SK-N-SH (cell line): ENCODE measurements around the gene ENDOD1. TPM values are rescaled to one million over a fixed set of nuclear protein-coding genes. Genes with fewer than 3 reads are reported as not detected.

Source experiments
- CTCF ChIA-PET: fragments of 300-600, 350-600 bp; formaldehyde crosslinking; extraction: SDS; loops from one replicate; lab custom pipeline; 2021; lab: Yijun Ruan, JAX
- POLR2A ChIA-PET: fragments of 350-600 bp; sonication (Branson Sonifier 250); formaldehyde crosslinking; extraction: SDS; loops from one replicate; lab custom pipeline; 2020; ENCODE audit warnings: antibody characterized with exemption, inconsistent platforms; lab: Yijun Ruan, JAX
- DNase-seq: peaks from one replicate; pipeline ENCODE4 v3.0.0; 2012
- H2AFZ ChIP-seq: fragments of 200-600 bp; sonication (generic); 2 replicates; pipeline ENCODE4 v1.8.1; 2016; ENCODE audit warnings: antibody characterized with exemption, mild to moderate bottlenecking, low read depth
- H3F3A ChIP-seq: fragments of 200-600 bp; sonication (generic); replicated peaks from 2 replicates; pipeline ENCODE3; 2016; ENCODE audit warnings: antibody characterized with exemption, mild to moderate bottlenecking; ENCODE audit not compliant: insufficient read depth
- H3K27ac ChIP-seq, 2 experiments: fragments of 200-500 bp in 1 of 2; fragments of 200-600 bp in 1 of 2; sonication (Bioruptor generic) in 1 of 2; sonication (generic), shearing (Covaris generic) in 1 of 2; 2 replicates each; pipeline versions ENCODE4 v1.5.1 to v1.6.1; 2014 to 2016; ENCODE audit warnings: low read depth in 2 of 2, inconsistent platforms in 1 of 2, low read length in 1 of 2, mild to moderate bottlenecking in 1 of 2, mixed read lengths in 1 of 2
- H3K27me3 ChIP-seq: fragments of 200-600 bp; sonication (generic), shearing (Covaris generic); 2 replicates; pipeline ENCODE4 v1.6.1; 2016; ENCODE audit warnings: mixed run types; ENCODE audit not compliant: insufficient read depth
- H3K36me3 ChIP-seq, 2 experiments: fragments of 200-500 bp in 1 of 2; fragments of 200-600 bp in 1 of 2; sonication (Bioruptor generic) in 1 of 2; sonication (generic) in 1 of 2; replicated peaks in 1 of 2; 2 replicates each; pipeline versions ENCODE3 to v1.5.1; 2014 to 2016; ENCODE audit warnings: low read length in 1 of 2, mild to moderate bottlenecking in 1 of 2; ENCODE audit not compliant: insufficient read depth in 2 of 2, control insufficient read depth in 1 of 2
- H3K4me1 ChIP-seq, 2 experiments: fragments of 200-500 bp in 1 of 2; fragments of 200-600 bp in 1 of 2; sonication (Bioruptor generic) in 1 of 2; sonication (generic), shearing (Covaris generic) in 1 of 2; 2 replicates each; pipeline versions ENCODE4 v1.5.1 to v1.6.1; 2014 to 2016; ENCODE audit warnings: low read depth in 1 of 2, low read length in 1 of 2, mixed run types in 1 of 2; ENCODE audit not compliant: insufficient read depth in 2 of 2, control insufficient read depth in 1 of 2
- H3K4me2 ChIP-seq: fragments of 200-600 bp; sonication (generic), shearing (Covaris generic); 2 replicates; pipeline ENCODE4 v1.6.1; 2017; ENCODE audit warnings: mixed run types
- H3K4me3 ChIP-seq, 2 experiments: fragments of 200-500 bp in 1 of 2; fragments of 200-600 bp in 1 of 2; sonication (Bioruptor generic) in 1 of 2; sonication (generic), shearing (Covaris generic) in 1 of 2; 2 replicates each; pipeline versions ENCODE4 v1.5.1 to v1.8.1; 2014 to 2016; ENCODE audit warnings: low read depth in 2 of 2, inconsistent platforms in 1 of 2, low read length in 1 of 2, mild to moderate bottlenecking in 1 of 2, mixed read lengths in 1 of 2, moderate library complexity in 1 of 2
- H3K79me2 ChIP-seq: fragments of 200-600 bp; sonication (generic); 2 replicates; pipeline ENCODE4 v1.8.1; 2017; ENCODE audit warnings: mild to moderate bottlenecking; ENCODE audit not compliant: insufficient read depth
- H3K9ac ChIP-seq: fragments of 200-600 bp; sonication (generic); 2 replicates; pipeline ENCODE4 v1.6.1; 2017; ENCODE audit warnings: mixed run types
- H3K9me2 ChIP-seq: fragments of 200-600 bp; sonication (generic); 2 replicates; pipeline ENCODE4 v1.6.1; 2017; ENCODE audit warnings: mixed run types
- H3K9me3 ChIP-seq: fragments of 200-600 bp; sonication (generic); 2 replicates; pipeline ENCODE4 v1.6.1; 2017; ENCODE audit warnings: mixed run types, mild to moderate bottlenecking, moderate library complexity
- H4K20me1 ChIP-seq: fragments of 200-600 bp; sonication (generic); 2 replicates; pipeline ENCODE4 v1.6.1; 2017; ENCODE audit warnings: mild to moderate bottlenecking, mixed run types; ENCODE audit not compliant: insufficient read depth
- CHD2 ChIP-seq: fragments of 150-350 bp; IDR thresholded peaks from 2 replicates; pipeline ENCODE4 v1.6.1; 2018; ENCODE audit warnings: low read length; ENCODE audit not compliant: partially characterized antibody
- EZH2phosphoT487 ChIP-seq: fragments of 200-600 bp; sonication (generic); IDR thresholded peaks from 2 replicates; pipeline ENCODE4 v1.6.1; 2017; ENCODE audit warnings: low read depth, mixed run types, mild to moderate bottlenecking, antibody characterized with exemption, moderate library complexity, borderline replicate concordance
- FOSL2 ChIP-seq: IDR thresholded peaks from 2 replicates; pipeline ENCODE4 v1.4.0; 2012; ENCODE audit warnings: low read depth, mild to moderate bottlenecking, moderate library complexity, borderline replicate concordance
- FOXJ3 ChIP-seq: sonication (generic); formaldehyde crosslinking; IDR thresholded peaks from 2 replicates; pipeline ENCODE4 v1.5.1; 2020; ENCODE audit warnings: mild to moderate bottlenecking, missing genetic modification reagents
- FOXM1 ChIP-seq: IDR thresholded peaks from 2 replicates; pipeline ENCODE4 v1.4.0; 2012; ENCODE audit warnings: low read depth, mild to moderate bottlenecking
- GABPA ChIP-seq: IDR thresholded peaks from 2 replicates; pipeline ENCODE4 v1.4.0; 2012; ENCODE audit warnings: low read depth, mild to moderate bottlenecking
- GATA2 ChIP-seq: sonication (generic); formaldehyde crosslinking; IDR thresholded peaks from 2 replicates; pipeline ENCODE4 v1.5.0; 2020; ENCODE audit warnings: mild to moderate bottlenecking, missing genetic modification reagents
- NRF1 ChIP-seq: IDR thresholded peaks from 2 replicates; pipeline ENCODE4 v1.6.1; 2012; ENCODE audit warnings: low read depth, mild to moderate bottlenecking, low read length
- POLR2AphosphoS5 ChIP-seq: IDR thresholded peaks from 2 replicates; pipeline ENCODE4 v1.6.1; 2012; ENCODE audit warnings: low read depth, low read length
- RAD21 ChIP-seq: IDR thresholded peaks from 2 replicates; pipeline ENCODE4 v1.6.1; 2012; ENCODE audit warnings: mild to moderate bottlenecking, low read length
- SMC3 ChIP-seq: IDR thresholded peaks from 2 replicates; pipeline ENCODE4 v1.6.1; 2012; ENCODE audit warnings: low read depth, low read length, improper control_type of control experiment
- TAF1 ChIP-seq: IDR thresholded peaks from 2 replicates; pipeline ENCODE4 v1.6.1; 2012; ENCODE audit warnings: low read depth, mild to moderate bottlenecking, low read length, moderate library complexity, borderline replicate concordance
- TCF12 ChIP-seq: IDR thresholded peaks from 2 replicates; pipeline ENCODE4 v1.4.0; 2012
- WGBS: methylation state at CpG from one replicate; pipeline ENCODE4 v1.1.6; 2017; ENCODE audit warnings: low lambda C conversion rate; 5-methylcytosine and 5-hydroxymethylcytosine counted together
- polyA plus RNA-seq, 3 experiments: library from polyadenylated mRNA; depleted of rRNA; stranded (reverse); fragments of >200 nt; gene quantifications; 2 replicates each; pipeline ENCODE4 v1.2.3, GENCODE V29; 2012
- TF ChIP-seq, protein P1 (sequence below): fragments of 150-350 bp; IDR thresholded peaks from 2 replicates; pipeline ENCODE4 v1.6.1; 2016; ENCODE audit warnings: mild to moderate bottlenecking, low read depth, low read length
- TF ChIP-seq, protein P2 (sequence below): IDR thresholded peaks from 2 replicates; pipeline ENCODE4 v1.4.0; 2012; ENCODE audit warnings: low read depth, borderline replicate concordance
- TF ChIP-seq, protein P3 (sequence below): IDR thresholded peaks from 2 replicates; pipeline ENCODE4 v1.4.0; 2012; ENCODE audit warnings: low read depth, borderline replicate concordance

ENDOD1 gene
- polyA plus RNA-seq, 1 of the 3 experiments (the other 2 are of a cell fraction) = 15.0 TPM

DNA sequence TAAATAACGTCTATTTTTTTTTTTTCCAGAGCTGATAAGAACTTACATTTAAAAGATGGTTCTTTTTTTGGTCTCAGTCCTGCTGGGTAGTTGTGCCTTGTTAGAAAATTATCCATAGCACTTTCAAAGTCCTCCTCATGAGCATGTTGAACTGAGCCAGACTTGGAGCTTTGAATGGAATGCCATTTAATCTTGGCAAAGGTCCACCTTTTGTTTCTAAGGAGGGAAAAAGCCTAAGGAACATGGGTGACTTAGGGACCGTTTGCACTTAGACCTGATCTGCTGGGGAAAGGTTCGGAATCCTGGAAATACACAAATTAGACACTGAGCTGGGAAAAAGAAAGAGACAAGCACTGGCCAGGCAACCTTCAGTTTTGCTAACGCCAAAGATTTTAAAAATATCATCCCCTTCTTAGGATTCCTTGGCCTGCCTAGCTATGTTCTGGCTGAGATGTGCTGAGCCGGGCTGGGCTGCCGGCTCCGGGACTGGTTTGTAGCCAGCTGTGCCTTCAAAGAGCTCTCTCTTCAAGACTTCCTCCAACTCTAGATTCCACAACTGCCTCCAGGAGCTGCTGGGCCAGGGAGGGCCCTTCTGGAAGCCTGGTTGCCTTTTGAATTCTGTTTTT lies 67.4 kb downstream of the ENDOD1 start:
- DNase-seq = no peak
- H3K27ac ChIP-seq = no peak overlapping the region
- POLR2A ChIA-PET = no interaction called here
- TF ChIP-seq CHD2 (no peak), TCF12 (no peak), GABPA (no peak)
- TF ChIP-seq, protein P1, sequence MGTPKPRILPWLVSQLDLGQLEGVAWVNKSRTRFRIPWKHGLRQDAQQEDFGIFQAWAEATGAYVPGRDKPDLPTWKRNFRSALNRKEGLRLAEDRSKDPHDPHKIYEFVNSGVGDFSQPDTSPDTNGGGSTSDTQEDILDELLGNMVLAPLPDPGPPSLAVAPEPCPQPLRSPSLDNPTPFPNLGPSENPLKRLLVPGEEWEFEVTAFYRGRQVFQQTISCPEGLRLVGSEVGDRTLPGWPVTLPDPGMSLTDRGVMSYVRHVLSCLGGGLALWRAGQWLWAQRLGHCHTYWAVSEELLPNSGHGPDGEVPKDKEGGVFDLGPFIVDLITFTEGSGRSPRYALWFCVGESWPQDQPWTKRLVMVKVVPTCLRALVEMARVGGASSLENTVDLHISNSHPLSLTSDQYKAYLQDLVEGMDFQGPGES = no peak
- TF ChIP-seq, protein P2, sequence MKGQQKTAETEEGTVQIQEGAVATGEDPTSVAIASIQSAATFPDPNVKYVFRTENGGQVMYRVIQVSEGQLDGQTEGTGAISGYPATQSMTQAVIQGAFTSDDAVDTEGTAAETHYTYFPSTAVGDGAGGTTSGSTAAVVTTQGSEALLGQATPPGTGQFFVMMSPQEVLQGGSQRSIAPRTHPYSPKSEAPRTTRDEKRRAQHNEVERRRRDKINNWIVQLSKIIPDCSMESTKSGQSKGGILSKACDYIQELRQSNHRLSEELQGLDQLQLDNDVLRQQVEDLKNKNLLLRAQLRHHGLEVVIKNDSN = no peak
- H4K20me1 ChIP-seq = no peaks in the 10 kb centered on the region
- H3K9me2 ChIP-seq = no peaks in the 10 kb centered on the region
- whole genome bisulfite sequencing = 89% methylated on average over 7 of the region's 7 CpGs
- peaks cover 4% of the 10 kb centered on the region for H3F3A ChIP-seq
- no peak overlapping the region for H3K4me2 ChIP-seq
- no peak overlapping the region for H2AFZ ChIP-seq
- H3K9ac ChIP-seq = no peak overlapping the region
- H3K36me3 ChIP-seq = no peaks in the 10 kb centered on the region
- H3K4me1 ChIP-seq = no peaks in the 10 kb centered on the region
- H3K27me3 ChIP-seq = no peaks in the 10 kb centered on the region
- no peaks in the 10 kb centered on the region for H3K79me2 ChIP-seq
- CTCF ChIA-PET = interaction anchor here (0.6 to 9.4 kb wide), 8 partner anchors 9 to 1281 kb away, joined by 3 to 159 read pairs (median 4); partner anchors contain the start of gene SRSF8
- H3K9me3 ChIP-seq = no peaks in the 10 kb centered on the region
- no peak overlapping the region for H3K4me3 ChIP-seq

DNA sequence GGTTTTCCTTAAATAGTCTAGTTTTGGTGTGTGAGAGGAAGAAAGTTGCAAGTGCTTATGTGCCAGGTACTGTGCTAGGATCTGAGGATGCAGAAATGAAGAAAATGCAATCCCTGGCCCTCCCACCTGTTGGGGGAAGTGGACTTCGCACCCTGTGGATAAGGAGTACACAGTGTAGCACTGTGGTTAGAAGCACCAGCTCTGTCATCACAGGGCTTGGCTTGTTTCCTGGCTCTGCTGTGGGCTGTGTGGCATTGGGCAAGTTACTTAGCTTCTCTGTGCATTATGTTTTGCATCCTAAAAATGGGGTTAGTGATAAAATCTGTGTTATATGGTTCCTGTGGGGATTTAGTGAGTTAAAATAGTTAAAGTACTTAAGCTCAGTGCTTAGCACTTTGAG lies 68.2 kb downstream of the ENDOD1 start:
- 90% methylated on average over 1 of the region's 1 CpG for WGBS
- ChIA-PET CTCF (interaction anchor here (1.1 to 9.4 kb wide), 7 partner anchors 18 to 604 kb away, joined by 3 to 159 read pairs (median 3); partner anchors contain the start of gene SRSF8), POLR2A (no interaction called here)
- Histone ChIP-seq H3F3A (peaks cover 4% of the 10 kb centered on the region), H3K27ac (no peak overlapping the region), H3K9me3 (no peaks in the 10 kb centered on the region), H3K4me2 (no peak overlapping the region), H3K9me2 (no peaks in the 10 kb centered on the region), H3K27me3 (no peaks in the 10 kb centered on the region), H3K36me3 (no peaks in the 10 kb centered on the region), H3K79me2 (no peaks in the 10 kb centered on the region), H2AFZ (no peak overlapping the region), H3K4me1 (no peaks in the 10 kb centered on the region), H3K9ac (no peak overlapping the region), H3K4me3 (no peak overlapping the region), H4K20me1 (no peaks in the 10 kb centered on the region)
- no peak for DNase-seq
- TF ChIP-seq FOSL2 = no peak
- TF ChIP-seq RAD21 = no peak
- TF ChIP-seq POLR2AphosphoS5 = no peak
- TF ChIP-seq FOXJ3 = no peak
- no peak for TF ChIP-seq NRF1
- no peak for TF ChIP-seq CHD2
- TF ChIP-seq, protein P3, sequence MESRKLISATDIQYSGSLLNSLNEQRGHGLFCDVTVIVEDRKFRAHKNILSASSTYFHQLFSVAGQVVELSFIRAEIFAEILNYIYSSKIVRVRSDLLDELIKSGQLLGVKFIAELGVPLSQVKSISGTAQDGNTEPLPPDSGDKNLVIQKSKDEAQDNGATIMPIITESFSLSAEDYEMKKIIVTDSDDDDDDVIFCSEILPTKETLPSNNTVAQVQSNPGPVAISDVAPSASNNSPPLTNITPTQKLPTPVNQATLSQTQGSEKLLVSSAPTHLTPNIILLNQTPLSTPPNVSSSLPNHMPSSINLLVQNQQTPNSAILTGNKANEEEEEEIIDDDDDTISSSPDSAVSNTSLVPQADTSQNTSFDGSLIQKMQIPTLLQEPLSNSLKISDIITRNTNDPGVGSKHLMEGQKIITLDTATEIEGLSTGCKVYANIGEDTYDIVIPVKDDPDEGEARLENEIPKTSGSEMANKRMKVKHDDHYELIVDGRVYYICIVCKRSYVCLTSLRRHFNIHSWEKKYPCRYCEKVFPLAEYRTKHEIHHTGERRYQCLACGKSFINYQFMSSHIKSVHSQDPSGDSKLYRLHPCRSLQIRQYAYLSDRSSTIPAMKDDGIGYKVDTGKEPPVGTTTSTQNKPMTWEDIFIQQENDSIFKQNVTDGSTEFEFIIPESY = no peak
- no peak for TF ChIP-seq EZH2phosphoT487
- TF ChIP-seq TAF1 = no peak
- no peak for TF ChIP-seq GATA2
- no peak for TF ChIP-seq FOXM1
- no peak for TF ChIP-seq SMC3
